Loucy (cell line): ENCODE results near the gene RNF181.

ENCODE experiments used
- CTCF ChIP-seq: fragments of 200-600 bp; sonication (generic); conservative IDR thresholded peaks from 2 replicates; pipeline ENCODE4 v1.5.1; 2014; ENCODE audit warnings: mild to moderate bottlenecking, antibody characterized with exemption, low read length
- EZH2phosphoT487 ChIP-seq: fragments of 200-600 bp; IDR thresholded peaks from 2 replicates; pipeline ENCODE4 v1.6.1; 2018; ENCODE audit warnings: antibody characterized with exemption, mild to moderate bottlenecking, moderate library complexity, borderline replicate concordance

GRCh38 chr2:85602476-85603234, 7.1 kb downstream of the RNF181 start, which contains the start of gene TMEM150A:
- peak; percentile 30 for TF ChIP-seq CTCF
- TF ChIP-seq EZH2phosphoT487, result no peak
